ENCODE measurements around the gene ACSS3.

- TF ChIP-seq CTCF (IDR thresholded peaks at IDR 0.05): no peak
- no peak for TF ChIP-seq POLR2A (IDR thresholded peaks at IDR 0.05)
Measured at GRCh38 chr12:81274637-81275529, 197.0 kb downstream of the ACSS3 start.
